Sigmoid colon (tissue), 3 donors: ENCODE data around the gene KCNIP3.

ENCODE experiments used
- CTCF ChIP-seq, 4 experiments: fragments of 450-650 bp in 3 of 4; fragments of 200-600 bp in 1 of 4; IDR thresholded peaks; one replicate each; pipeline ENCODE4 v1.5.1; 2016 to 2019; ENCODE audit warnings: antibody characterized with exemption in 4 of 4, mild to moderate bottlenecking in 3 of 4, moderate library complexity in 2 of 4
- POLR2A ChIP-seq, 2 donors: fragments of 450-650 bp; IDR thresholded peaks; one replicate each; pipeline ENCODE4 v1.6.1; 2016; ENCODE audit warnings: antibody characterized with exemption in 2 of 2, mild to moderate bottlenecking in 2 of 2, moderate library complexity in 2 of 2

- TF ChIP-seq CTCF (IDR thresholded peaks at IDR 0.05), result no peak
- no peak for TF ChIP-seq POLR2A (IDR thresholded peaks at IDR 0.05)
Measured at GRCh38 chr2:95344656-95345055, 47.5 kb downstream of the KCNIP3 start.
